ENCODE data around the gene CARHSP1. TPM values are rescaled to one million over a fixed set of nuclear protein-coding genes. Genes with fewer than 3 reads are reported as not detected.

CARHSP1 gene
- total RNA-seq, 1 donor from 2014 or later: 237 TPM

GRCh38 chr16:8818504-8819270 is 50.1 kb downstream of the CARHSP1 start:
- no peak for DNase-seq (ENCODE audit: low read depth)
- no peak overlapping the region for H3K4me3 ChIP-seq (ENCODE audit: low read depth, low read length)
- TF ChIP-seq, protein P1, sequence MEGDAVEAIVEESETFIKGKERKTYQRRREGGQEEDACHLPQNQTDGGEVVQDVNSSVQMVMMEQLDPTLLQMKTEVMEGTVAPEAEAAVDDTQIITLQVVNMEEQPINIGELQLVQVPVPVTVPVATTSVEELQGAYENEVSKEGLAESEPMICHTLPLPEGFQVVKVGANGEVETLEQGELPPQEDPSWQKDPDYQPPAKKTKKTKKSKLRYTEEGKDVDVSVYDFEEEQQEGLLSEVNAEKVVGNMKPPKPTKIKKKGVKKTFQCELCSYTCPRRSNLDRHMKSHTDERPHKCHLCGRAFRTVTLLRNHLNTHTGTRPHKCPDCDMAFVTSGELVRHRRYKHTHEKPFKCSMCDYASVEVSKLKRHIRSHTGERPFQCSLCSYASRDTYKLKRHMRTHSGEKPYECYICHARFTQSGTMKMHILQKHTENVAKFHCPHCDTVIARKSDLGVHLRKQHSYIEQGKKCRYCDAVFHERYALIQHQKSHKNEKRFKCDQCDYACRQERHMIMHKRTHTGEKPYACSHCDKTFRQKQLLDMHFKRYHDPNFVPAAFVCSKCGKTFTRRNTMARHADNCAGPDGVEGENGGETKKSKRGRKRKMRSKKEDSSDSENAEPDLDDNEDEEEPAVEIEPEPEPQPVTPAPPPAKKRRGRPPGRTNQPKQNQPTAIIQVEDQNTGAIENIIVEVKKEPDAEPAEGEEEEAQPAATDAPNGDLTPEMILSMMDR (conservative IDR thresholded peaks at IDR 0.05; ENCODE audit: low read depth, low read length): no peak

GRCh38 chr16:8816967-8817655 is 51.7 kb downstream of the CARHSP1 start:
- TF ChIP-seq, protein P1 (conservative IDR thresholded peaks at IDR 0.05; ENCODE audit: low read depth, low read length): no peak

DNA sequence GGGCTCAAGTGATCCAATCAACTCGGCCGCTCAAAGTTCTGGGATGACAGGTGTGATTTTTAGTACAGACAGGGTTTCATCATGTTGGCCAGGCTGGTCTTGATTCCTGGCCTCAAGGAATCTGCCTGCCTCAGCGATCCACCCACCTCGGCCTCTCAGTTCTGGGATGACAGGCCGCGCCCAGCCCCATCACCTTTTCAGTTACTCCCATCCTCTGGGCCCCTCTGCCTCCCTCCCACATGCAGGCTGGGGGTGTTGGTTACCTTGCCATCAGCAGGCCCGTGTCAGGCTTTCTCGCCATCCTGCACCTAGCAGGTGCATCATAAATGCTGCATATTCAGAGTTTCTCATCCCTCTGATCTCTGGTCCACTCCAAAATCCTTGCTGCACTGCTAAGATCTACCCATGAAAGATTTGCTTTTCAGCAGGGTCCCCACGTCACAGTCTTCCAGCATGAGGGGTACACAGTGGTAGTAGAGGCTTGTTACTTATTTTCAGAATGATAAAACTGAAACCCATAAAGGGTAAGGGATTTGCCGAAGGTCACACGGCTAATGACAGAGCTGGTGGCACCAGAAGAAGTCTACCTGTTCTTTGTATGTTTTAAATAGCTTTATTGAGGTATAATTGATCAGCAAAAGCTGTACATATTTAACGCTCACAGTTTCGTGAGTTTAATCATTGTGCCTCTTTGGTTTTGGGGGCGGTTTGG is 54.6 kb downstream of the CARHSP1 start:
- TF ChIP-seq, protein P1 (conservative IDR thresholded peaks at IDR 0.05; ENCODE audit: low read depth, low read length): no peak
- DNase-seq (ENCODE audit: low read depth): no peak

More at GRCh38 chr16:8816967-8817655, 51.7 kb downstream of the CARHSP1 start:
- no peak overlapping the region for H3K4me3 ChIP-seq (ENCODE audit: low read depth, low read length)
- no peak for DNase-seq (ENCODE audit: low read depth)

DNA sequence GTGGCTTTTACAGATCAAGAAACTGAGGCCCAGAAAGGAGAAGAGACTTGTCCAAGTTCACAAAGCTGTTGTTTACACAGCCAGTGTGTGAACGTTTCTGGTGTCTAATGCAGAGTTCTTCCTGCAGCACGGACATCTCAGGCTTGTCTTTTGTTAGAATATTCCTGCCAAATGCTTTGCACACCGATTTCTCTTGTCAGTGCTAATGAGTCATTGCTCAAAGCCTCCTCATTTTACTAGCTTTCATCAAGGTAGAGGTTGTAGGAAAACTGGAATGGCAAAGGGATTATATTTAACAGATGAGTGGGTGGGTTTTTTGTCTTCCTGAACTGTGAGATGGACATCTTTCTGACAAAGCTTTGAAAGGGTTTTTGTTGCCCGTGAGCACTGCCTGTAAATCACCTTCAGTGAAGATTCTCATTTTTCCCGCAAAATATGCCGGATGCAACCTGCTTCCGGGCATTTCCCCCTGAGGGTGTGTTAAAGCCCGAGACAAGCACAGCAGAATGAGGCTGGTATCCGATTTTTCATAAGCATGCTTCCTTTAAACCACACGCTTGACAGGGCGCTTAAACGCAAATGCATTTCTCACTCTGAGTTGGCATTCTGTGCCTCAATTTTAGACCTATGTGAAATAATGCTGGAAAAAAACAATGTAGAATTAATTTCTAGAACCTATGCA is 56.5 kb downstream of the CARHSP1 start:
- H3K4me3 ChIP-seq (ENCODE audit: low read depth, low read length): no peak overlapping the region
- TF ChIP-seq, protein P1 (conservative IDR thresholded peaks at IDR 0.05; ENCODE audit: low read depth, low read length): no peak
- no peak for DNase-seq (ENCODE audit: low read depth)

More for the DNA sequence above, 54.6 kb downstream of the CARHSP1 start:
- H3K4me3 ChIP-seq (ENCODE audit: low read depth, low read length): no peak overlapping the region

- TF ChIP-seq, protein P1 (conservative IDR thresholded peaks at IDR 0.05; ENCODE audit: low read depth, low read length): no peak
- no peak overlapping the region for H3K4me3 ChIP-seq (ENCODE audit: low read depth, low read length)
- no peak for DNase-seq (ENCODE audit: low read depth)
Observed at GRCh38 chr16:8808613-8809353, 60.0 kb downstream of the CARHSP1 start.

- no peak for DNase-seq (ENCODE audit: low read depth)
- no peak overlapping the region for H3K4me3 ChIP-seq (ENCODE audit: low read depth, low read length)
- TF ChIP-seq, protein P1 (conservative IDR thresholded peaks at IDR 0.05; ENCODE audit: low read depth, low read length): no peak
Observed at GRCh38 chr16:8808009-8808408, 60.8 kb downstream of the CARHSP1 start.
